GM21737 (cell line): ENCODE results near the gene PPP1R9A.

Experiments used
- ATAC-seq: cut with Tn5 transposase; IDR thresholded peaks from one replicate; pipeline ENCODE4 v1.9.1; 2021; ENCODE audit warnings: mild to moderate bottlenecking, moderate library complexity; ENCODE audit not compliant: unreplicated experiment

PPP1R9A gene

DNA sequence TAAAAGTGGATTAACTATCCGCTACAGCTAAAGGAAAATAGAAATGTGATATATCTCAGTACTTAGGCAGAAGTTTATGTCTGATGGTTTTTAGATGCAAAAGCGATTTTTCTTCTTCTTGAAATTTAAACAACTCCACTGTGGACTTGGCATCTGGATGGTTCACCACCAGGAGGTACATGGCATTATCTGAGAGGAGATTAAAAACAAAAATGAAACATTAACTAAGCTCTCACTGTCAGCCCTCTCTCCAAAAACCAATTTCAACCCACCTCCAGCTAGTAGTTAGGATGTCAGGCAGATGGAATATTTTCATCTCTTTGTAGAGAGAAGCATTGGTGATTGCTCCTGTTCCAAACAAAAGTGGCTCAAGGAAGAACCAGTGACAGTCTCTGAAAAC lies 404.0 kb downstream of the PPP1R9A start:
- no peak for ATAC-seq

DNA sequence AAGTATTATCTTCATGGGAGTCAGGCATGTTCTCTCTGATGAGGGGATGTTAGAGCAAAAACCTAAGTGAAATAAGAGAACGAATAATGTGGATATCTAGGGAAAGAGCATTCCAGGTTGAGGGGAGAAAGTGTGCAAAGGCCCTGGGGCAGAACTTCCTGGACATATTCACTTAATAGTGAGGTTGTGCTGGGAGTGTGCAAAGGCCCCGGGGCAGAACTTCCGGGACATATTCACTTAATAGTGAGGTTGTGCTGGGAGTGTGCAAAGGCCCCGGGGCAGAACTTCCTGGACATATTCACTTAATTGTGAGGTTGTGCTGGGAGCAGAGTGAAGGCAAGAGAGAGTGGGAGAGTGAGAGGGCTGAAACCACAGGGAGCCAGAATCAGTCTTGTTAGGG lies 405.2 kb downstream of the PPP1R9A start:
- no peak for ATAC-seq

DNA sequence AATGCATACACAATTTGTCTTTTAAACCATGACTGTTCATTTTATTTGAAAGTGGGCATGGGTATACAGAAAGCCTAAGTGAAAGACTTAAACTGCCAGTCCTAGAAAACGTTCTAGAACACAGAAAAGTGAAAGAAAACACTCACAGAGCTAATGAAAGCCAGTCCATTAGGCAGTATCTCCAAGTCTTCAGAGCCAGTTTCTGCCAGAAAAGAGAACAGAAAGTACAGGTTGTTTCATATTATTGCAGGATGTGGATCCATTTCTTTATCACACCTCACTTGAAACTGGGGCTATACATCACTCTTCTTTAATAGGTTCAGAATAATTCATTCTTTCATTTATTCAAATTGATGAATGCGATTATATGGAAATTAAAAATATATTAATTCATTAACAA lies 409.2 kb downstream of the PPP1R9A start:
- ATAC-seq, result peak; percentile 78

DNA sequence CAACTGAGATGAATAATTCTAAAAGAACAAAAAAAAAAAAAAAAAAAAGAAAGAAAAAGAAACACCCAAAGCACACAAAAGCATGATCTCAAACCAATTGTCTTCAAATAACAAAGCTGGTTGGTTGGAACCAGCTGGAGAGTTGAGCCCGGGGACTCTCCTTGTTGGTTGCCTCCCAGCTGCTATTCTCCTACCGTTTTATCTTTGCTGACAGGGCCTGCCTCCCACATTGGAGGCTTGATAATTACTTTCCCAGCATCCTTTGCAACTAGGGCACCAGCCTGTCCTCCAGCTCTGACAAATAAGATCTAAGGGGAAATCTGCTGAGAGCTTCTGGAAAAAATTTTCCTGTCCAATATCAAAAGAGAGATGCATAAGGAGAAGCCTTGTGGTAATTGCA lies 410.2 kb downstream of the PPP1R9A start:
- no peak for ATAC-seq

DNA sequence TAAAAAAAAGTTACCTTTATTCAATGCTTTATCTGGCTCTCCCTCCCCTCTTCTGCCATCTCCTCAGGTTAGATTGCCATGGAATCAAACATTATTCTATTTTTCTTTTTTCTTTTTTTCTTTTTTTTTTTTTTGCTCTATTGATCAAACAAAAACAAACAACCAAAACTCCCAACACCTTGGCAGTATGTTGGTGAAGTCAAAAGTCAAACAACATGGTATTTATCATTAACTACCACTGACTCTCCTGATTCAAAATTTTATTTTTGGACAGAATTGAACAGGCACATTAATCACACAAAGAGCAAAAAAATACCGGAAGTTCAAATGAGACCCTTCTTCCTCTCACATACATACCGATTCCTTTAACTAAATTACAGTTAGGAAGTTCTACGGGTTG lies 410.6 kb downstream of the PPP1R9A start:
- no peak for ATAC-seq

- ATAC-seq, result no peak
These were observed 411.2 kb downstream of the PPP1R9A start for GRCh38 chr7:95318501-95319100.

DNA sequence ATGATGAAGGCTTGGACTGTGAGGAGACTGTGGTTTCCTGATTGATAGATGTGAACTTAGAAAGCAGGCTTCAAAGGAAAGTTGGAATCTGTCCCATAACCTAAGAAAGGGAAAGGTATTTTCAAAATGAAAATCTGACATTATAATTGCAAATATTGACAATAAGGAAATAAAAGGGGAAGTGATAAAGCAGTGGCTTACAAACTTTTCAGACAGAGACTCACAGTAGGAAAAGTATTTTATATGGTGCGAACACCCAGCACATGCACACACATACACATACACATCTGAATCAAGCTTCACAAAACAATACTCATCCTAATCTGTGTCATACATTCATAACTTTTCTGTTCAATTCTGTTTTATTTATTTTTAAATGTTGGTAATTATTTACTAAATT lies 412.2 kb downstream of the PPP1R9A start:
- ATAC-seq, result no peak

DNA sequence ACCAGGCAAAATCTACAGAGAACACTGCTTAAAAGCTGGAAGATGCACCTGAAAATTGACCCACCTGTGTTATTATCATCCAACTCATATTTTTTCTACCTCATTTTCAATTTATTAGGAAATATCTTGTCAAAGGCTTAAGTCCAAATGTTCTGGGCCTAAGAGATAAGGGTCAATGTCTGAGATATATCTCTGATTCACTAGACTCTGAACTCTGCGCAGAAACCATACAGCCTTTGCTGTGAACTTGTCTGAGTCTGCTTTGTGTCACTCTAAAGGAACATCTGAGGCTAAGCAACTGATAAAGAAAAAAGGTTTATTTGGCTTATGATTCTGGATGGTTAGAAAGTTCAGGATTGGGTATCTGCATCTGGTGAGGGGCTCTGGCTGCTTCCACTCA lies 413.3 kb downstream of the PPP1R9A start:
- ATAC-seq, result no peak

DNA sequence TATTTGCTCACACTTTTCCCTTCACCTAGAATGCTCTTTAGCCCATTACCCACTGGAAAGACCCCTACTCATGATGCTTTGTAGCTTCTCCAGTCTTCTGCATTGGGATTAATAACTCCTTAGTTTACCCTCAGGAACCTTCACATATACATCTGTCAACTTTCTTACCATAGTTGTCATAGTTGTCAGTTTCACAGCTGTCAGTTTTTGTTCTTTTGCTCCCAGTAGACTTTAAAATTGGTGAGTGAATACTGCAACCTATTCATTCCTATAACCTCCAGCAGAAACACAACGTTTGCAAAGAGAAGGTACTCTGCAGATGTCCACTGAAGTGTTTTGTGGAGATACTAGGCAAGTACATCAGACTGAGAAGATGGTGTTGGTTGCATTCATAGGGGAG lies 414.3 kb downstream of the PPP1R9A start:
- ATAC-seq, result no peak

DNA sequence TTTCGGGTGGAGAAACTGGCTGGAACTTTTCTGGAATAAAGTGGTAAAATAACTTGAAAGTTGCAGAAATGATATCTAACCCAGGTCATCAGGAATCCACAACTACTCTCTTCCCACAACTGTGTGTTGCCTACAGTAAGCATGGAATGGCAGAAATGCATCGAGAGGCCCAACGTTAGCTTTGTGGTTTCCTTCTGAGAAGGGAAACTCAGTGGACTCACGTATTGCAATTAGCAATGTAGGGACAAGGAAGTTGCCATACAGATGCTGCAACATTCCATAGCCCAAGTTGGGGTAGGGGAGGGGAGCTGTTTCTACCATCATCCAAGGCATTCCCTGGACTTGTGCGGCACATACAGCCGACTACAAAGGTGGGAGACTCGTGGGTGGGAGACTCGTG lies 415.0 kb downstream of the PPP1R9A start:
- ATAC-seq, result no peak

DNA sequence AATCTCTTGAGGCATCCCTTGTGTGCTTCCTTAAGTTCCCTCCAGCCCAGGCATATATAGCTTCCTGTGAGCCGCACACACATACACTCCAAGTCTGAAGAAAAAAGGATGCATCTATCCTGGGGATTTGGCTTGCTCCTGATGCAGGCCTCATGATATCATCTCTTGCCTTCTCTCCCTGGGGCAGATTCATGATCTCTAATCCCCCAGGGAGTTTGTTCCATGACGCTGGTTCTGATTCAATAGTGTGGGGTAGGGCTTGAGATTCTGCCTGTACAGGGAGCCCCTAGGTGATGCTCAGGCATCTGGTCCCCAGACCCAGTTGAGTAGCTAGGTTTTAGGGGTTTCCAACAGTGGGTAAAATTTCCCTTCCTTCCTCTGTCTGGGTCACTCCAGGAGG lies 415.5 kb downstream of the PPP1R9A start:
- no peak for ATAC-seq

- no peak for ATAC-seq
These were observed 416.2 kb downstream of the PPP1R9A start for GRCh38 chr7:95323410-95324129.

DNA sequence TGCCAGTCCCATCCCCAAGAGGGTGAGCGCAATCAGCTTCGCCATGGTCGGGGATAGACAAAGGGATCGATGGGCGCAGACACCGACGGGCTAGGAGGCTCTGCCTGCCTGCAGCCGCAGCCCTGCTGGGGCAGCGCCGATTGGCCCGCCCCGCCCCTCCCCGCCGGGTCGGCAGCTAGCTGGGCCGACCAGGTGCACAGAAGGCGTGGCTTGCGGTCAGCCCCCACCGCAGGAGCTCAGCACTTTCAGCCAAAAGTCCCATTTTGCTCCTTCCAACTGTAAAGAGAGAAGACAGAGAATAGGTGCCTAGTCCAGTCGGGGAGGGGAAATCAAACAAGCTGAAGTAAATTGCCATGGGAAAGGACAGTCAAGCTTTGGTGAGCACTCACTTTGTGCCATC lies 417.0 kb downstream of the PPP1R9A start, which contains the start of gene PON1:
Gene PON1, minus strand, starts transcription at position 102 of the 400 bp plus-strand sequence. Its CDS starts 57 bp downstream, at position 45.
- ATAC-seq, result no peak

DNA sequence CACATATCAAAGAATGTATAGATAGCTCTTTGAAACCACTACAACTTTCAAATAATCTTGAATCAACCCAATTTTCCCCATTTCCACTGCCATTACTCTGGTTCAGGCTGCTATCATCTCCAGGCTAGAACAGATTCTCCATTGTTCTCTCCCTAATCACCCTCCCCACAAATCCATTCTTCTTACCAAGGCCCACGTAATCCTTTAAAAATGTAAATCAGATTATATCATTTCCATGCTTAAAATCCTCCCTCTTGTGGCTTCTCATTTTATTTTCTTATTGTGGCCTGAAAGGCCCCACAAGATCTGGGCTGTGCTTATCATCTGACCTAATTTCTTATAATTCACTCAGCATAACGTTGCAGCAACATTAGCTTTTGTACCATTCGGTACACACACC lies 420.0 kb downstream of the PPP1R9A start:
- ATAC-seq, result no peak

DNA sequence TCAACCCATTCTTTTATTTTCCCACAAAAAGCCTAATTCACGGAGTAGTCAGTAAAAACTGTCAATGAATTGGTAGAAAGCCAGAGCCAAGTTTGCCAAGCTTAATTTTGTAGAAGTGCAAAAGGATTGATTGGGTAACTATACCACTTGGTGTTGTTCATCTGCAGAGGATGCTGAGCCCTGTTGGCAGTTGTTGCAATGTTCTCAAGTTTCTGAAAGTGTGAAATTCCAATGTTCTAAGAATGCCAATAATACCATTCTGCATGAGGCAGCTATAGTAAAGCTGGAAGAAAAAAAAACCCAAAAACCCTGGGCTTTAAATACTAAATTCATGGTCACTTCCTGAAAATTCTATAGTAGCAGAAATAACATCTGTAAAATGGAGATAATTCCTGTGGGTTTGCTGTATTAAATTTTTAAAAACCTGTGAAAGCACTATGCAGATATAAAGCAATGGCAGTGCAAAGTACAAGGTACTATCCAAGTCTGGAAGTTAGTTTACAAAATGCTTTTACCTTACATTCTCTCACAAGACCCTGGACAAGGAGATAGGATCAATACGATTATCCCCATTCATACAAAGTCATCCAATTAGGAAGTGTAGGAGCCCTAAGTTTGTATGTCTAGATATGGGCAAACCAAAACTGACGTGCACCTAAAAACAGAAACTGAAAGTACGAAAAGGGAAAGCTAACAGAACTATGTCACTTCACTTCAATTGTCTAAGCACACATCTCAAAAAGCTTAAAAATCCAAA lies 423.0 kb downstream of the PPP1R9A start:
- peak; percentile 94 for ATAC-seq

DNA sequence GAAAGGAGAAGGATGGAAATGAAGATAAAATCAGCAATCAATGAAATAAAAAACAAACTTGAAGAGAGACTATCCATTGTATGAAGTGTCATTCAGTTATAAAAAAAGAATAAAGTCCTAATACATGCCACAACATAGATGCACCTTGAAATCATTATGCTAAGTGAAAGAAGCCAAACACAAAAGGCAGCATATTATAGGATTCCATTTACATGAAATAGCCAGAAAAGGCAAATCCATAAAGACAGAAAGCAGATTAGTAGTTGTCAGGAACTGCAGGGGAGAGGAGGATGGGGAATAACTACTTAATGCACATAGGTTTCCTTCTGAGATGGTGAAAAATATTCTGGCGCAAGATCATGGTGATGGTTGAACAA lies 423.6 kb downstream of the PPP1R9A start:
- peak; percentile 22 for ATAC-seq

DNA sequence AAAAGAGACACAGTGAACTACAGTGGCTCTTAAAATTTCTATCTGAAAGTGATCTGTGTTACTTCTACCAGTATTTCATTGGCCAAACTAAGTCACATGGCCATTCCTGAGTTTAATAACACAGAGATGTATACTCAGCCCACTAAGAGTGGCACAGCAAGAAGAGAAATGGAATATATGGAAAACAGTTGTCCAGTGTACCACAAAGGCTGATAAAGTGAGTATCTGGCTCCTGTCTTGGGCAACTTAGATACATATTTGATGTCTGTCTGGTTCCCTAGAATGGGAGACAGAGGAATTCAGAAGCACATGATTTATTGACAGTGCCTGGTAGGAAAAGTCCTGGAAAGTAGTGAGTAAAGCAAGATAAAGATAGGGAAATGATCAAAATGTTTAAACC lies 427.1 kb downstream of the PPP1R9A start:
- no peak for ATAC-seq

DNA sequence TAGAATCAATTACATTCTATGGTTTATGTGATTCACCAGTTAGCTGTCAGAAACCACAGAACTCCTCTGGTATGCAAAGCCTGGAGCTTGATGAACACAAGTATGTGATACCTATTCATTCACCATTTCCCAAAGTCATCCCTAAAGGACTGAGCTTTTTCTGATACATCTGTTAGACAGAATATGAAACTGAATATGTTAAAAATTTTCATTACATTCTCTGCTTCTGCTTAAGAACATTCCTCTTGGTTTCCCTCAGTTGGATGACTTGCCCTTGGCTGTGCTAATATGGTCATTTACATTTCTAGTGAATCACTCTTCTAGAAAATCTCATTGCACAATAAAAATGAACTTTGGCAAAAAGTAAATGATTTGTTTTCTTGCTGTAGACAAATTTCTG lies 427.7 kb downstream of the PPP1R9A start:
- ATAC-seq, result no peak

DNA sequence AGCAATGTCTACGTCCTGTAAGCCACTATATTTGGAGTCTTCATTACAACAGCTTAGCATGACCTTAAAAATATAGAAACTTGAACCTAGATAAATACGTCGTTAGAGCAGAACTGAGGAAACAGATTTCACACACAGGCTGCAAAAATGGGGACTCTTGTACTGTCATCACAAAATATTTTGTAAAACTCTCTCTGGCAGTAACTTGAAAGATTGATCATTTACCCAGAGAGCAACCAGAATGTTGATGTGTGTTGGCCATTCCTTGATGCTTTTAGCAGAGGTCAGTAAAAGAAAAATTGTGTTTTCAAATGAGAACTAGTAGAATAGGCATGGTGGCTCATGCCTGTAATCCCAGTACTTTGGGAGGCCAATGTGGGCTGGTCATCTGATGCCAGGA lies 431.4 kb downstream of the PPP1R9A start:
- ATAC-seq, result no peak

DNA sequence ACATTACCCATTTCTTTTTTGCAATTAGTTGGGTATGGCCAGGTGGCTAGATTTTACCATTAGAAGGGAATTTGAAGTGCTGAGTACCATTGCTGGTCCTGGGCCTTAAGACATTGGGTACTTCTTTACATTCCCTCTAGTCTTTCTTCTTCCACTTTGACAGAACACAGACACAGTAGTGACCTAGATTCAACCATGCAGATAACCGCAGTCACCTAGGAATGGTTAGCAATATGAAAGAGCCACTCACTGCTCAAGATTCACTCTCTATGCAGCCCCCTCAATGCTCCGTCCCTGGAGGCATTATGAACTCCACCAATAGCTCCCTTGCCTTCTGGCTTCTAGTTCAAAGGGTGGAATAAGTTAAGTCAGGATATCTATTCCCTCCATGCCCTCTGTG lies 433.1 kb downstream of the PPP1R9A start:
- no peak for ATAC-seq

- ATAC-seq, result no peak
These were observed 434.6 kb downstream of the PPP1R9A start for GRCh38 chr7:95342029-95342428.

DNA sequence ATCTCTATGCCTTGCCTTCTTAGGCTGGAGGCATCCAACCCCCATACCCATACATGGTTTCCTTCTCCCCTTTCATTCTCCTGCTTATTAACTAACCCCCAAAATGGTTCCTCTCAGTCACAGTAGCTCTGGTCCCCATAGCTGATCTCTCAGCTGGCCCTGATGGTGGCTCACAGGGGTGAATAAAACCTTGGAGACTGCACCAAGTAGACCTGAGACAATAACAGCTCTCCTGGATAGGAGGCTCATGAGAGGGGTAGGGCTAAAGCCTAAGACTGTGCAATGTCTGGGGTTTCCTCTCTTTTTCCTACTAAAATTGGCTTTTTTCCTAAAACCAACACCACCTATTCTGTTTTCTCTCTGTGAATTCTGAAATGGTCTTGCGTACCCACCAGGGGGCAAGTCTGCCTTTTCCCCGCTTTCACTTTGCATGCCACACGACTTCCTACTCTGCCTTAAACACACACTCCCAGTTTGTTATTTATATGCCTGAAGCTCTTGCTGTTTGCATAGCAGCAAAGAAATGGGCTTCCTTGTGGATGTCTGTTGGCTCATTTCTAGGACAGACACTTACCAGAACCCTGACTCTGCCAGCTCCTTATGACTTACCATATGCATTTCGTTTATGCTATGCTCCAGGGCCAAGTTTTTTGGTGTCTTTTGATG lies 435.4 kb downstream of the PPP1R9A start:
- ATAC-seq, result no peak
